ENCODE measurements around the gene BMPR1B. TPM values are rescaled to one million over a fixed set of nuclear protein-coding genes. Genes with fewer than 3 reads are reported as not detected.

Gene BMPR1B
- total and polyA plus RNA-seq, 9 of the 15 experiments (the other 6 are each of a cell fraction or from before 2014, with no cell fraction given) = 0.01 TPM; not detected in 8

DNA sequence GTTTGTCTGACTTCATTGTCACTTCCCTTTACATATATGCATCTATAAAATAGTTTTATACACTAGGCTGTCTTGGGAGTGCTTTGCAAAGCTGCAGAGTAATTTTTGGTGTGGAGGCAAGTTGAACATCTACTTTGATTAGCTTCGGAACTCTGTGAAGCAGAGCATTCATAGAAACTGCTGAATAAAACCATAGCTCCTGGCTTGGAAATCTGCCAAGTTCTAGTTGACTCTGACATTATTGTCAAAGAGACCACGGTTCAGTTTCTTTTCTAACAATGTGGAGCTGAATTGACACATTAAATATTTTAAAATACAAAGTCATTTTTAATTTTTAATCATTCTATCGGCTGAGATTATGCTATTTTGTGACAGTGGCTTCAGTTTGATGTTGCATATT is 335.0 kb downstream of the BMPR1B start:
- intact Hi-C loops (cut with micrococcal nuclease) (no loop called here), in situ Hi-C loops (cut with MboI) (no loop called here)
- Histone ChIP-seq H3K9me3 (replicated peaks; ENCODE audit: control insufficient read depth, insufficient read depth, low read depth, low read length) (no peaks in the 10 kb centered on the region), H3K4me1 (replicated peaks in 1 of 2; ENCODE audit: control insufficient read depth in 2 of 2, insufficient read depth in 2 of 2, low read length in 2 of 2) (no peaks in the 10 kb centered on the region), H3K9me1 (ENCODE audit: control insufficient read depth, insufficient read depth, low read length) (no peaks in the 10 kb centered on the region), H3K27me3 (ENCODE audit: control insufficient read depth in 2 of 2, insufficient read depth in 2 of 2, low read length in 2 of 2) (no peaks in the 10 kb centered on the region; a peak in 1 of 5 replicates), H3K36me3 (ENCODE audit: control insufficient read depth, insufficient read depth, low read length) (no peaks in the 10 kb centered on the region), H4K20me1 (replicated peaks; ENCODE audit: control insufficient read depth, insufficient read depth, low read length) (no peaks in the 10 kb centered on the region), H3K79me2 (ENCODE audit: control insufficient read depth, insufficient read depth, low read length) (no peaks in the 10 kb centered on the region), H3K4me2 (ENCODE audit: insufficient read depth, low read length) (no peak overlapping the region), H3K9ac (ENCODE audit: insufficient read depth in 1 of 2, low read depth in 2 of 2, low read length in 2 of 2) (no peak overlapping the region), H3K27ac (ENCODE audit: extremely low read depth, low read depth, low read length) (no peak overlapping the region), H3K4me3 (no peak overlapping the region), H2AFZ (ENCODE audit: low read depth, low read length) (no peak overlapping the region)
- FAIRE-seq (no peak), ATAC-seq (no peak), DNase-seq (ENCODE audit: extremely low read depth in 1 of 4, low spot score in 3 of 4) (peak in 1 of 4 experiments; percentile 2)
- WGBS (ENCODE audit: insufficient coverage, low coverage, missing lambda C conversion rate) = 0% methylated on average over 3 of the region's 3 CpGs
- ChIA-PET CTCF (ENCODE audit: low intra/inter-chr PET ratio) (interaction anchor here (0.6 kb wide), 1 partner anchor 848 kb away, joined by 3 read pairs; no protein-coding TSS in a partner anchor), POLR2A (no interaction called here)
- no TSS peak for BruUV-seq (replicated peaks)
- TF ChIP-seq ZNF75A (CRISPR knock-in tag; IDR thresholded peaks at IDR 0.05) (no peak), NFIC (IDR thresholded peaks at IDR 0.05) (peak; percentile 61)

DNA sequence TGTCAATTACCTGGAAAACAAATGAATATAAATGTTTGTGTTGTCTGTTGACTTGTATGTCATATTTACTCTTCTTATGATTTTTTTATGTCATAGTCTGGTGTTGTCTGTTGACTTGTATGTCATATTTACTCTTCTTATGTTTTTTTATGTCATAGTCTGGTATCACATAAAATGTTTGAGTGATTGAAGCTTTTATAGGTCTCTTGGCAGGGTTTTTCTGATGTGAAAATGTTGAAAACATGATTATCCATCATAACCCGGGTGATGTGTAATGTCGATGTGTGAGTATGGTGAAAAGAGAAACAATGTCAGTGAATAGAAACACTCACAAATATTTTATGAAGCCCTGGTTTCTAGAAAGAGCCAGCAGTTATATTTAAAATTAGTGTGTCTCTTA is 335.7 kb downstream of the BMPR1B start:
- ChIA-PET CTCF (ENCODE audit: low intra/inter-chr PET ratio) (interaction anchor here (0.6 kb wide), 1 partner anchor 849 kb away, joined by 3 read pairs; no protein-coding TSS in a partner anchor), POLR2A (no interaction called here)
- no peak overlapping the region for H2AFZ ChIP-seq (ENCODE audit: low read depth, low read length)
- H3K4me2 ChIP-seq (ENCODE audit: insufficient read depth, low read length) = no peak overlapping the region
- no peak overlapping the region for H3K27ac ChIP-seq (ENCODE audit: extremely low read depth, low read depth, low read length)
- BruUV-seq (replicated peaks) = no TSS peak
- no peak for DNase-seq (ENCODE audit: extremely low read depth in 1 of 4, low spot score in 3 of 4)
- in situ Hi-C loops (cut with MboI) (no loop called here), intact Hi-C loops (cut with micrococcal nuclease) (no loop called here)
- no peak overlapping the region for H3K9ac ChIP-seq (ENCODE audit: insufficient read depth in 1 of 2, low read depth in 2 of 2, low read length in 2 of 2)
- no peaks in the 10 kb centered on the region for H3K9me3 ChIP-seq (replicated peaks; ENCODE audit: control insufficient read depth, insufficient read depth, low read depth, low read length)
- no peaks in the 10 kb centered on the region for H3K4me1 ChIP-seq (replicated peaks in 1 of 2; ENCODE audit: control insufficient read depth in 2 of 2, insufficient read depth in 2 of 2, low read length in 2 of 2)
- 0% methylated on average over 2 of the region's 2 CpGs for WGBS (ENCODE audit: insufficient coverage, low coverage, missing lambda C conversion rate)
- H3K79me2 ChIP-seq (ENCODE audit: control insufficient read depth, insufficient read depth, low read length) = no peaks in the 10 kb centered on the region
- no peaks in the 10 kb centered on the region for H3K36me3 ChIP-seq (ENCODE audit: control insufficient read depth, insufficient read depth, low read length)
- ATAC-seq = no peak
- H3K9me1 ChIP-seq (ENCODE audit: control insufficient read depth, insufficient read depth, low read length) = no peaks in the 10 kb centered on the region
- FAIRE-seq = no peak
- H4K20me1 ChIP-seq (replicated peaks; ENCODE audit: control insufficient read depth, insufficient read depth, low read length) = no peaks in the 10 kb centered on the region
- no peaks in the 10 kb centered on the region; a peak in 1 of 5 replicates for H3K27me3 ChIP-seq (ENCODE audit: control insufficient read depth in 2 of 2, insufficient read depth in 2 of 2, low read length in 2 of 2)
- no peak overlapping the region for H3K4me3 ChIP-seq
- no peak for TF ChIP-seq ZBTB49 (CRISPR knock-in tag; IDR thresholded peaks at IDR 0.05; ENCODE audit: borderline replicate concordance)
- no peak for TF ChIP-seq SNAPC5 (CRISPR knock-in tag; IDR thresholded peaks at IDR 0.05)
- TF ChIP-seq TFAP4 (CRISPR knock-in tag; IDR thresholded peaks at IDR 0.05; ENCODE audit: borderline replicate concordance) = no peak
- TF ChIP-seq ELF2 (CRISPR knock-in tag; IDR thresholded peaks at IDR 0.05) = no peak
- TF ChIP-seq GTF2E2 (tag; IDR thresholded peaks at IDR 0.05) = no peak
- TF ChIP-seq ZNF124 (CRISPR knock-in tag; IDR thresholded peaks at IDR 0.05) = no peak
- no peak for TF ChIP-seq HDAC3 (IDR thresholded peaks at IDR 0.05; ENCODE audit: borderline replicate concordance, partially characterized antibody)
- no peak for TF ChIP-seq GTF2F1 (IDR thresholded peaks at IDR 0.05; ENCODE audit: low read depth, low read length)
- TF ChIP-seq KAT7 (CRISPR knock-in tag; IDR thresholded peaks at IDR 0.05; ENCODE audit: borderline replicate concordance) = no peak
- TF ChIP-seq ZNF511 (CRISPR knock-in tag; IDR thresholded peaks at IDR 0.05) = no peak
